HepG2 (cell line): ENCODE measurements around the gene DLX4. TPM values are rescaled to one million over a fixed set of nuclear protein-coding genes. Genes with fewer than 3 reads are reported as not detected.

Experiments used
- ATAC-seq: fragments of 200-7000 bp; cut with Tn5 transposase; 3 replicates; pipeline ENCODE4 v1.9.1; 2020; ENCODE audit warnings: mild to moderate bottlenecking, moderate library complexity
- BruUV-seq: library from RNA; stranded (reverse); fragments of 400-500 nt; replicated peaks from 2 replicates; lab custom pipeline; 2021; lab: Mats Ljungman, UMichigan
- CTCF ChIA-PET: fragments of 300-600 bp; formaldehyde crosslinking; extraction: SDS; loops from one replicate; lab custom pipeline; 2021; ENCODE audit warnings: low total read pairs, inconsistent platforms, low intra/inter-chr PET ratio; lab: Yijun Ruan, JAX
- POLR2A ChIA-PET: fragments of 350-600 bp; sonication (Branson Sonifier 250); formaldehyde crosslinking; loops from one replicate; lab custom pipeline; 2020; ENCODE audit warnings: antibody characterized with exemption, inconsistent platforms; lab: Yijun Ruan, JAX
- DNase-seq: peaks from one replicate; pipeline ENCODE4 v3.0.0-alpha.2; 2015; ENCODE audit warnings: low spot score
- FAIRE-seq: peaks from 3 replicates; lab custom pipeline; 2011; peaks lifted over from hg19 to GRCh38; lab: Jason Lieb, UNC
- H2AFZ ChIP-seq: one replicate; pipeline ENCODE4 v1.6.1; 2011; ENCODE audit warnings: low read length, inconsistent platforms
- H3K27ac ChIP-seq: fragments of 300-600 bp; 3 replicates; pipeline ENCODE4 v1.8.0; 2011; ENCODE audit warnings: mixed run types, mild to moderate bottlenecking, mixed read lengths, low read length, inconsistent platforms; ENCODE audit not compliant: insufficient read depth; ENCODE audit errors: extremely low read length
- H3K27me3 ChIP-seq, 2 experiments: fragments of 200-600 bp in 1 of 2; 2 replicates in 1 of 2; 3 replicates in 1 of 2; pipeline versions ENCODE4 v1.6.0 to v1.8.0; 2011; ENCODE audit warnings: low read length in 2 of 2, mild to moderate bottlenecking in 2 of 2, moderate library complexity in 2 of 2, inconsistent platforms in 1 of 2; ENCODE audit not compliant: insufficient read depth in 2 of 2, control insufficient read depth in 1 of 2
- H3K36me3 ChIP-seq, 2 experiments: fragments of 200-600 bp in 1 of 2; replicated peaks in 1 of 2; 2 replicates in 1 of 2; 3 replicates in 1 of 2; pipeline versions ENCODE4 v1.5.1 to v1.8.0; 2011; ENCODE audit warnings: low read length in 2 of 2, inconsistent platforms in 1 of 2; ENCODE audit not compliant: insufficient read depth in 2 of 2, control insufficient read depth in 1 of 2
- H3K4me1 ChIP-seq: 2 replicates; pipeline ENCODE4 v1.5.1; 2012; ENCODE audit warnings: low read length, inconsistent platforms; ENCODE audit not compliant: insufficient read depth
- H3K4me2 ChIP-seq: 2 replicates; pipeline ENCODE4 v1.6.0; 2011; ENCODE audit warnings: low read depth, low read length, inconsistent platforms
- H3K4me3 ChIP-seq, 3 experiments: fragments of 200-600 bp in 1 of 3; sonication (generic), shearing (Covaris generic) in 1 of 3; replicated peaks in 1 of 3; 2 replicates each; pipeline ENCODE4 v1.5.1; 2011 to 2016; ENCODE audit warnings: low read length in 3 of 3, inconsistent platforms in 2 of 3, low read depth in 2 of 3, mild to moderate bottlenecking in 2 of 3, control low read depth in 1 of 3, mixed read lengths in 1 of 3; ENCODE audit not compliant: insufficient read depth in 1 of 3
- H3K79me2 ChIP-seq: one replicate; pipeline ENCODE4 v1.6.1; 2011; ENCODE audit warnings: low read length, inconsistent platforms; ENCODE audit not compliant: insufficient read depth
- H3K9ac ChIP-seq: 2 replicates; pipeline ENCODE4 v1.6.0; 2011; ENCODE audit warnings: mild to moderate bottlenecking, low read depth, low read length, inconsistent platforms; ENCODE audit not compliant: insufficient read depth
- H3K9me3 ChIP-seq: 2 replicates; pipeline ENCODE4 v1.5.1; 2012; ENCODE audit warnings: mild to moderate bottlenecking, low read length
- H4K20me1 ChIP-seq: 2 replicates; pipeline ENCODE4 v1.6.0; 2011; ENCODE audit warnings: inconsistent platforms, mild to moderate bottlenecking, low read length, moderate library complexity; ENCODE audit not compliant: insufficient read depth
- ATF2 ChIP-seq: sonication (generic); formaldehyde crosslinking; IDR thresholded peaks from 2 replicates; pipeline ENCODE4 v1.4.0; 2020; ENCODE audit warnings: missing genetic modification reagents
- ATF7-NPFF ChIP-seq: sonication (generic); formaldehyde crosslinking; IDR thresholded peaks from 2 replicates; pipeline ENCODE4 v1.8.1; 2023; ENCODE audit warnings: mild to moderate bottlenecking, low read depth, missing genetic modification reagents, moderate library complexity
- CSRNP1 ChIP-seq: sonication (generic); formaldehyde crosslinking; IDR thresholded peaks from 2 replicates; pipeline ENCODE4 v1.8.1; 2023; ENCODE audit warnings: mild to moderate bottlenecking, missing genetic modification reagents
- KLF13 ChIP-seq: sonication (generic); formaldehyde crosslinking; IDR thresholded peaks from 2 replicates; pipeline ENCODE4 v1.4.0; 2020; ENCODE audit warnings: mild to moderate bottlenecking, missing genetic modification reagents
- NR2F6 ChIP-seq, 2 experiments: IDR thresholded peaks; 2 replicates each; pipeline ENCODE4 v1.6.1; 2016; ENCODE audit warnings: antibody characterized with exemption in 1 of 2, mild to moderate bottlenecking in 1 of 2
- PAXIP1 ChIP-seq: sonication (generic); formaldehyde crosslinking; conservative IDR thresholded peaks from 2 replicates; pipeline ENCODE4 v1.4.0; 2020; ENCODE audit warnings: mild to moderate bottlenecking, missing genetic modification reagents, moderate library complexity
- RARG ChIP-seq: sonication (generic); formaldehyde crosslinking; IDR thresholded peaks from 2 replicates; pipeline ENCODE4 v1.4.0; 2020; ENCODE audit warnings: low read depth, mild to moderate bottlenecking, missing genetic modification reagents
- ZBTB1 ChIP-seq: sonication (generic); formaldehyde crosslinking; IDR thresholded peaks from 2 replicates; pipeline ENCODE4 v1.4.0; 2020; ENCODE audit warnings: missing genetic modification reagents, borderline replicate concordance
- ZNF34 ChIP-seq: sonication (generic); formaldehyde crosslinking; IDR thresholded peaks from 2 replicates; pipeline ENCODE4 v1.4.0; 2020; ENCODE audit warnings: mild to moderate bottlenecking, missing genetic modification reagents, borderline replicate concordance
- ZNF503 ChIP-seq: sonication (generic); formaldehyde crosslinking; IDR thresholded peaks from 2 replicates; pipeline ENCODE4 v1.4.0; 2020; ENCODE audit warnings: missing genetic modification reagents
- ZNF749 ChIP-seq: sonication (generic); formaldehyde crosslinking; IDR thresholded peaks from 2 replicates; pipeline ENCODE4 v1.8.0; 2022; ENCODE audit warnings: mild to moderate bottlenecking, missing genetic modification reagents, moderate library complexity, borderline replicate concordance
- ZSCAN22 ChIP-seq: sonication (generic); formaldehyde crosslinking; IDR thresholded peaks from 2 replicates; pipeline ENCODE4 v1.4.0; 2020; ENCODE audit warnings: mild to moderate bottlenecking, missing genetic modification reagents
- WGBS: methylation state at CpG from one replicate; pipeline ENCODE4 v1.1.6; 2017; ENCODE audit warnings: low lambda C conversion rate; 5-methylcytosine and 5-hydroxymethylcytosine counted together
- in situ Hi-C: cut with HindIII; loops from 2 replicates; pipeline ENCODE4 v1.10.0; 2017; ENCODE audit warnings: low pct_unique_long_range_greater_than_20kb; ENCODE audit not compliant: extremely low pct_ligation_motif_present
- intact Hi-C: fragments of 100-400 bp; cut with micrococcal nuclease; formaldehyde crosslinking; loops from one replicate; pipeline ENCODE4 v1.10.0; 2022; ENCODE audit not compliant: unreplicated experiment
- polyA plus RNA-seq, 8 experiments: library from polyadenylated mRNA; depleted of rRNA in 3 of 8; stranded (reverse) in 7 of 8; unstranded in 1 of 8; fragments of >200 nt; fragmentation: Illumina TruSeq in 4 of 8; extraction: Trizol in 4 of 8; gene quantifications; 2 replicates each; pipeline versions ENCODE4 v1.2.1 to v1.2.3, GENCODE V29; 2011 to 2016; ENCODE audit warnings: low read depth in 4 of 8, missing spikeins in 1 of 8, mixed read lengths in 1 of 8; ENCODE audit not compliant: insufficient read depth in 1 of 8
- total RNA-seq, 5 experiments: library from RNA; depleted of rRNA; stranded (reverse); fragments of >200 nt; fragmentation: Illumina TruSeq; extraction: Trizol; gene quantifications; 2 replicates each; pipeline ENCODE4 v1.2.3, GENCODE V29; 2016; ENCODE audit warnings: low read depth in 1 of 5

Gene DLX4
- total and polyA plus RNA-seq, 2 of the 13 experiments (the other 11 are each of a cell fraction or from before 2014, with no cell fraction given) = 0.55 to 2.3 TPM

- TF ChIP-seq PAXIP1 (CRISPR knock-in tag) = no peak
- no peak for TF ChIP-seq KLF13 (CRISPR knock-in tag)
Measured at GRCh38 chr17:49990331-49990730, 21.3 kb downstream of the DLX4 start (continued).

GRCh38 chr17:49990921-49991320 lies 21.9 kb downstream of the DLX4 start:
- BruUV-seq = no TSS peak
- Histone ChIP-seq H3K9me3 (no peaks in the 10 kb centered on the region), H3K4me3 (no peak overlapping the region), H4K20me1 (no peaks in the 10 kb centered on the region), H3K36me3 (no peaks in the 10 kb centered on the region), H3K9ac (no peak overlapping the region), H3K4me2 (no peak overlapping the region), H3K27me3 (peaks cover 36 to 89% of the 10 kb centered on the region in 2 experiments), H3K27ac (no peak overlapping the region), H3K79me2 (no peaks in the 10 kb centered on the region), H3K4me1 (peaks cover 28% of the 10 kb centered on the region), H2AFZ (no peak overlapping the region)
- no peak for FAIRE-seq
- in situ Hi-C loops = loop anchor here (5.0 kb wide), 1 partner anchor 39 kb away; no protein-coding TSS in a partner anchor
- intact Hi-C loops = no loop called here
- no peak for TF ChIP-seq NR2F6 (IDR thresholded peaks at IDR 0.05)
- TF ChIP-seq NR2F6 (CRISPR knock-in tag; IDR thresholded peaks at IDR 0.05) = no peak
- no peak for TF ChIP-seq ATF7-NPFF (CRISPR knock-in tag)
- TF ChIP-seq ZNF503 = no peak
- TF ChIP-seq ATF2 = no peak
- no peak for TF ChIP-seq ZBTB1
- no peak for TF ChIP-seq CSRNP1 (CRISPR knock-in tag)
- TF ChIP-seq RARG (CRISPR knock-in tag) = no peak
- TF ChIP-seq ZSCAN22 (CRISPR knock-in tag) = no peak
- TF ChIP-seq ZNF34 (CRISPR knock-in tag) = no peak
- no peak for TF ChIP-seq ZNF749 (CRISPR knock-in tag)
- ATAC-seq = no peak
- POLR2A ChIA-PET = no interaction called here
- CTCF ChIA-PET = no interaction called here
- DNase-seq = no peak
- WGBS = 60% methylated on average over 8 of the region's 8 CpGs
